Adrenal gland (tissue), 5 donors: Measurements from ENCODE around the gene ELOB.

Experiments used
- CTCF ChIP-seq, 6 experiments: fragments of 450-650 bp in 4 of 6; fragments of 200-600 bp in 2 of 6; sonication (generic) in 1 of 6; IDR thresholded peaks; 1 replicate in 5 of 6; 2 replicates in 1 of 6; pipeline versions ENCODE4 v1.5.1 to v1.8.0; 2016 to 2021; ENCODE audit warnings: antibody characterized with exemption in 6 of 6, mild to moderate bottlenecking in 2 of 6, moderate library complexity in 1 of 6
- POLR2A ChIP-seq, 2 donors: fragments of 450-650 bp; IDR thresholded peaks; one replicate each; pipeline ENCODE4 v1.6.1; 2017; ENCODE audit warnings: antibody characterized with exemption in 2 of 2, mild to moderate bottlenecking in 2 of 2, moderate library complexity in 1 of 2
- donor health status: DM: no; HTN: no; CAD: no.

GRCh38 chr16:2804728-2805127 is 27.6 kb upstream of the ELOB start:
- TF ChIP-seq POLR2A (IDR thresholded peaks at IDR 0.05) (no peak), CTCF (IDR thresholded peaks at IDR 0.05) (no peak)
